Measurements from ENCODE around the gene NME3. TPM values are rescaled to one million over a fixed set of nuclear protein-coding genes. Genes with fewer than 3 reads are reported as not detected.

The NME3 gene
- total RNA-seq, 2 experiments from 2014 or later: 23.7 to 43.6 TPM

- ChIA-PET CTCF (no interaction called here), POLR2A (no interaction called here)
- Mint-ChIP-seq H3K36me3 (ENCODE audit: low read depth) (peaks cover 14% of the 10 kb centered on the region), H3K27ac (no peak overlapping the region), H3K4me1 (peaks cover 7% of the 10 kb centered on the region), H3K9me3 (ENCODE audit: low read depth) (no peaks in the 10 kb centered on the region), H3K4me3 (no peak overlapping the region), H3K27me3 (no peaks in the 10 kb centered on the region)
- DNase-seq (no peak), ATAC-seq (no peak)
- intact Hi-C loops (cut with DNase I, micrococcal nuclease): no loop called here
Measured at GRCh38 chr16:1765826-1766225, 5.5 kb downstream of the NME3 start.

- Mint-ChIP-seq H3K9me3 (ENCODE audit: low read depth) (no peaks in the 10 kb centered on the region), H3K4me3 (no peak overlapping the region), H3K4me1 (peaks cover under 1% of the 10 kb centered on the region), H3K27ac (no peak overlapping the region), H3K27me3 (no peaks in the 10 kb centered on the region), H3K36me3 (ENCODE audit: low read depth) (peaks cover 9% of the 10 kb centered on the region)
- intact Hi-C loops (cut with DNase I, micrococcal nuclease): no loop called here
- no peak for DNase-seq
- CTCF ChIA-PET: no interaction called here
- no peak for ATAC-seq
- POLR2A ChIA-PET: interaction anchor here (0.6 kb wide), 2 partner anchors 10 to 287 kb away, joined by 3 to 5 read pairs; no protein-coding TSS in a partner anchor
Measured at GRCh38 chr16:1764971-1765370, 6.4 kb downstream of the NME3 start.

- no peaks in the 10 kb centered on the region for H3K27me3 Mint-ChIP-seq
- ChIA-PET CTCF (interaction anchor here (0.6 kb wide), 1 partner anchor 20 kb away, joined by 3 read pairs; no protein-coding TSS in a partner anchor), POLR2A (interaction anchor here (0.5 kb wide), 1 partner anchor 14 kb away, joined by 6 read pairs; no protein-coding TSS in a partner anchor)
- H3K36me3 Mint-ChIP-seq (ENCODE audit: low read depth): peaks cover 9% of the 10 kb centered on the region
- intact Hi-C loops (cut with DNase I, micrococcal nuclease): no loop called here
- no peak overlapping the region for H3K4me3 Mint-ChIP-seq
- no peaks in the 10 kb centered on the region for H3K4me1 Mint-ChIP-seq
- H3K9me3 Mint-ChIP-seq (ENCODE audit: low read depth): no peaks in the 10 kb centered on the region
- ATAC-seq (no peak), DNase-seq (no peak)
- no peak overlapping the region for H3K27ac Mint-ChIP-seq
Measured at GRCh38 chr16:1763521-1764511, 7.5 kb downstream of the NME3 start.

GRCh38 chr16:1762879-1763520 lies 8.3 kb downstream of the NME3 start:
- Mint-ChIP-seq H3K4me1 (no peaks in the 10 kb centered on the region), H3K4me3 (no peak overlapping the region), H3K9me3 (ENCODE audit: low read depth) (no peaks in the 10 kb centered on the region), H3K36me3 (ENCODE audit: low read depth) (peaks cover 8% of the 10 kb centered on the region), H3K27me3 (no peaks in the 10 kb centered on the region), H3K27ac (no peak overlapping the region)
- ATAC-seq: no peak
- CTCF ChIA-PET: interaction anchor here (0.7 kb wide), 1 partner anchor 30 kb away, joined by 3 read pairs; no protein-coding TSS in a partner anchor
- POLR2A ChIA-PET: no interaction called here
- intact Hi-C loops (cut with DNase I, micrococcal nuclease): no loop called here
- no peak for DNase-seq

GRCh38 chr16:1762196-1762878 lies 9.0 kb downstream of the NME3 start:
- POLR2A ChIA-PET: no interaction called here
- Mint-ChIP-seq H3K9me3 (ENCODE audit: low read depth) (no peaks in the 10 kb centered on the region), H3K36me3 (ENCODE audit: low read depth) (peaks cover 7% of the 10 kb centered on the region), H3K27me3 (no peaks in the 10 kb centered on the region), H3K4me3 (no peak overlapping the region), H3K4me1 (peaks cover 3% of the 10 kb centered on the region), H3K27ac (no peak overlapping the region)
- CTCF ChIA-PET: interaction anchor here (0.7 kb wide), 1 partner anchor 29 kb away, joined by 3 read pairs; no protein-coding TSS in a partner anchor
- DNase-seq: no peak
- intact Hi-C loops (cut with DNase I, micrococcal nuclease): no loop called here
- ATAC-seq: no peak

- peaks cover 7% of the 10 kb centered on the region for H3K36me3 Mint-ChIP-seq (ENCODE audit: low read depth)
- intact Hi-C loops (cut with DNase I, micrococcal nuclease): no loop called here
- H3K27me3 Mint-ChIP-seq: no peaks in the 10 kb centered on the region
- H3K9me3 Mint-ChIP-seq (ENCODE audit: low read depth): no peaks in the 10 kb centered on the region
- no peak overlapping the region for H3K4me3 Mint-ChIP-seq
- CTCF ChIA-PET: no interaction called here
- POLR2A ChIA-PET: no interaction called here
- no peak for DNase-seq
- H3K4me1 Mint-ChIP-seq: peaks cover 8% of the 10 kb centered on the region
- H3K27ac Mint-ChIP-seq: no peak overlapping the region
- no peak for ATAC-seq
Measured at GRCh38 chr16:1761751-1762150, 9.6 kb downstream of the NME3 start.

GRCh38 chr16:1760911-1761310 lies 10.4 kb downstream of the NME3 start:
- ATAC-seq (no peak), DNase-seq (no peak)
- intact Hi-C loops (cut with DNase I, micrococcal nuclease): no loop called here
- Mint-ChIP-seq H3K4me3 (no peak overlapping the region), H3K27me3 (no peaks in the 10 kb centered on the region), H3K27ac (no peak overlapping the region), H3K36me3 (ENCODE audit: low read depth) (peaks cover 7% of the 10 kb centered on the region), H3K4me1 (peaks cover 10% of the 10 kb centered on the region), H3K9me3 (ENCODE audit: low read depth) (no peaks in the 10 kb centered on the region)
- ChIA-PET POLR2A (no interaction called here), CTCF (no interaction called here)

- no peak overlapping the region for H3K27ac Mint-ChIP-seq
- no peak overlapping the region for H3K4me3 Mint-ChIP-seq
- H3K36me3 Mint-ChIP-seq (ENCODE audit: low read depth): peaks cover 10% of the 10 kb centered on the region
- no peaks in the 10 kb centered on the region for H3K27me3 Mint-ChIP-seq
- H3K4me1 Mint-ChIP-seq: peaks cover 10% of the 10 kb centered on the region
- no peak for DNase-seq
- no peak for ATAC-seq
- ChIA-PET CTCF (interaction anchor here (0.8 kb wide), 1 partner anchor 115 kb away, joined by 3 read pairs; no protein-coding TSS in a partner anchor), POLR2A (no interaction called here)
- H3K9me3 Mint-ChIP-seq (ENCODE audit: low read depth): no peaks in the 10 kb centered on the region
- intact Hi-C loops (cut with DNase I, micrococcal nuclease): no loop called here
Measured at GRCh38 chr16:1759511-1759910, 11.8 kb downstream of the NME3 start.

- H3K27ac Mint-ChIP-seq: no peak overlapping the region
Measured at GRCh38 chr16:1758923-1759322, 12.4 kb downstream of the NME3 start.

GRCh38 chr16:1757714-1758461 lies 13.5 kb downstream of the NME3 start:
- intact Hi-C loops (cut with DNase I, micrococcal nuclease): no loop called here
- H3K4me1 Mint-ChIP-seq: peaks cover 10% of the 10 kb centered on the region
- no peak for ATAC-seq
- ChIA-PET CTCF (no interaction called here), POLR2A (no interaction called here)
- no peaks in the 10 kb centered on the region for H3K27me3 Mint-ChIP-seq
- peaks cover 11% of the 10 kb centered on the region for H3K36me3 Mint-ChIP-seq (ENCODE audit: low read depth)
- no peak for DNase-seq
- H3K27ac Mint-ChIP-seq: no peak overlapping the region
- H3K4me3 Mint-ChIP-seq: no peak overlapping the region
- H3K9me3 Mint-ChIP-seq (ENCODE audit: low read depth): no peaks in the 10 kb centered on the region

More at GRCh38 chr16:1758923-1759322, 12.4 kb downstream of the NME3 start:
- H3K36me3 Mint-ChIP-seq (ENCODE audit: low read depth): peaks cover 10% of the 10 kb centered on the region
- no peak overlapping the region for H3K4me3 Mint-ChIP-seq
- H3K4me1 Mint-ChIP-seq: peaks cover 10% of the 10 kb centered on the region
- POLR2A ChIA-PET: no interaction called here
- DNase-seq: no peak
- no peak for ATAC-seq
- intact Hi-C loops (cut with DNase I, micrococcal nuclease): no loop called here
- H3K9me3 Mint-ChIP-seq (ENCODE audit: low read depth): no peaks in the 10 kb centered on the region
- no peaks in the 10 kb centered on the region for H3K27me3 Mint-ChIP-seq
- CTCF ChIA-PET: no interaction called here

GRCh38 chr16:1754204-1754603 lies 17.1 kb downstream of the NME3 start:
- no peak overlapping the region for H3K4me3 Mint-ChIP-seq
- DNase-seq (no peak), ATAC-seq (no peak)
- H3K27ac Mint-ChIP-seq: no peak overlapping the region
- ChIA-PET CTCF (no interaction called here), POLR2A (no interaction called here)
- peaks cover 11% of the 10 kb centered on the region for H3K36me3 Mint-ChIP-seq (ENCODE audit: low read depth)
- H3K4me1 Mint-ChIP-seq: peaks cover 10% of the 10 kb centered on the region
- intact Hi-C loops (cut with DNase I, micrococcal nuclease): no loop called here
- H3K27me3 Mint-ChIP-seq: no peaks in the 10 kb centered on the region
- no peaks in the 10 kb centered on the region for H3K9me3 Mint-ChIP-seq (ENCODE audit: low read depth)
